WERI-Rb-1 (cell line): ENCODE measurements around the gene MAEL.

Experiments
- DNase-seq: peaks from one replicate; pipeline ENCODE4 v3.0.0-alpha.2; 2020
- H3K27ac ChIP-seq: fragments of 250-450 bp; sonication (Bioruptor Pico); 2 replicates; pipeline ENCODE4 v1.5.1; 2020; ENCODE audit warnings: mild to moderate bottlenecking, moderate library complexity
- H3K27me3 ChIP-seq: fragments of 250-450 bp; sonication (Bioruptor Pico); 2 replicates; pipeline ENCODE4 v1.5.1; 2021; ENCODE audit warnings: mild to moderate bottlenecking, low read depth, moderate library complexity; ENCODE audit not compliant: insufficient read depth, severe bottlenecking
- H3K36me3 ChIP-seq: fragments of 250-450 bp; sonication (Bioruptor Pico); 2 replicates; pipeline ENCODE4 v1.5.1; 2020; ENCODE audit warnings: mild to moderate bottlenecking, moderate library complexity
- H3K4me3 ChIP-seq: 2 replicates; pipeline ENCODE4 v1.5.1; 2011; ENCODE audit warnings: low read depth, mild to moderate bottlenecking, control low read depth, low read length
- H3K9me3 ChIP-seq: fragments of 250-450 bp; sonication (Bioruptor Pico); 2 replicates; pipeline ENCODE4 v1.5.1; 2021; ENCODE audit warnings: mild to moderate bottlenecking, moderate library complexity; ENCODE audit not compliant: severe bottlenecking
- CTCF ChIP-seq: IDR thresholded peaks from 2 replicates; pipeline ENCODE4 v1.5.1; 2011; ENCODE audit warnings: low read depth, mild to moderate bottlenecking, control low read depth, inconsistent platforms, low read length

The MAEL gene

GRCh38 chr1:167003711-167004110 lies 14.6 kb downstream of the MAEL start:
- H3K27ac ChIP-seq = no peak overlapping the region
- no peak for DNase-seq

GRCh38 chr1:167011560-167012191 lies 22.6 kb downstream of the MAEL start:
- no peak for DNase-seq
- TF ChIP-seq CTCF = no peak

More at GRCh38 chr1:167003711-167004110, 14.6 kb downstream of the MAEL start:
- Histone ChIP-seq H3K27me3 (no peaks in the 10 kb centered on the region), H3K9me3 (no peaks in the 10 kb centered on the region), H3K36me3 (no peaks in the 10 kb centered on the region), H3K4me3 (no peak overlapping the region)
- TF ChIP-seq CTCF = no peak

GRCh38 chr1:167012570-167012969 lies 23.5 kb downstream of the MAEL start:
- Histone ChIP-seq H3K36me3 (no peaks in the 10 kb centered on the region), H3K4me3 (no peak overlapping the region), H3K27me3 (no peaks in the 10 kb centered on the region), H3K9me3 (no peaks in the 10 kb centered on the region), H3K27ac (no peak overlapping the region)
- no peak for TF ChIP-seq CTCF
- no peak for DNase-seq

More at GRCh38 chr1:167011560-167012191, 22.6 kb downstream of the MAEL start:
- no peak overlapping the region for H3K27ac ChIP-seq
- no peak overlapping the region for H3K4me3 ChIP-seq
- H3K9me3 ChIP-seq = no peaks in the 10 kb centered on the region
- no peaks in the 10 kb centered on the region for H3K27me3 ChIP-seq
- H3K36me3 ChIP-seq = no peaks in the 10 kb centered on the region

GRCh38 chr1:167013108-167013929 lies 24.2 kb downstream of the MAEL start:
- no peaks in the 10 kb centered on the region for H3K36me3 ChIP-seq
- no peak overlapping the region for H3K4me3 ChIP-seq
- H3K27ac ChIP-seq = no peak overlapping the region
- H3K9me3 ChIP-seq = no peaks in the 10 kb centered on the region
- no peak for TF ChIP-seq CTCF
- H3K27me3 ChIP-seq = no peaks in the 10 kb centered on the region
- DNase-seq = no peak

- H3K27ac ChIP-seq = no peak overlapping the region
- H3K9me3 ChIP-seq = no peaks in the 10 kb centered on the region
- no peak overlapping the region for H3K4me3 ChIP-seq
- TF ChIP-seq CTCF = no peak
- H3K27me3 ChIP-seq = no peaks in the 10 kb centered on the region
- no peaks in the 10 kb centered on the region for H3K36me3 ChIP-seq
- no peak for DNase-seq
These were observed 27.1 kb downstream of the MAEL start for GRCh38 chr1:167016100-167016750.
